Astrocyte (in vitro differentiated cells and primary cell): ENCODE results near the gene TMPRSS9. TPM values are rescaled to one million over a fixed set of nuclear protein-coding genes. Genes with fewer than 3 reads are reported as not detected.

Source experiments
- DNase-seq: peaks from one replicate; pipeline ENCODE4 v3.0.0-alpha.2; 2010; ENCODE audit warnings: low read depth
- FAIRE-seq: peaks from 2 replicates; lab custom pipeline; 2011; peaks lifted over from hg19 to GRCh38; lab: Jason Lieb, UNC
- H2AFZ ChIP-seq: 2 replicates; pipeline ENCODE4 v1.6.0; 2012; ENCODE audit warnings: low read depth, low read length, inconsistent platforms
- H3K27ac ChIP-seq: 2 replicates; pipeline ENCODE4 v1.5.1; 2011; ENCODE audit warnings: low read depth, low read length, inconsistent platforms
- H3K27me3 ChIP-seq: 2 replicates; pipeline ENCODE4 v1.6.0; 2011; ENCODE audit warnings: low read length, inconsistent platforms; ENCODE audit not compliant: insufficient read depth
- H3K36me3 ChIP-seq: 2 replicates; pipeline ENCODE4 v1.5.1; 2011; ENCODE audit warnings: low read length, inconsistent platforms; ENCODE audit not compliant: insufficient read depth
- H3K4me1 ChIP-seq: 2 replicates; pipeline ENCODE4 v1.5.1; 2011; ENCODE audit warnings: low read length, inconsistent platforms; ENCODE audit not compliant: insufficient read depth
- H3K4me2 ChIP-seq: 2 replicates; pipeline ENCODE4 v1.6.0; 2012; ENCODE audit warnings: low read length, inconsistent platforms
- H3K4me3 ChIP-seq: 2 replicates; pipeline ENCODE4 v1.5.1; 2011; ENCODE audit warnings: low read depth, mild to moderate bottlenecking, low read length, inconsistent platforms; ENCODE audit not compliant: insufficient read depth
- H3K79me2 ChIP-seq: 2 replicates; pipeline ENCODE4 v1.6.0; 2012; ENCODE audit warnings: mild to moderate bottlenecking, low read length, inconsistent platforms; ENCODE audit not compliant: insufficient read depth
- H3K9ac ChIP-seq: 2 replicates; pipeline ENCODE4 v1.6.0; 2012; ENCODE audit warnings: mild to moderate bottlenecking, low read length, inconsistent platforms
- H3K9me3 ChIP-seq: 2 replicates; pipeline ENCODE4 v1.5.1; 2012; ENCODE audit warnings: low read depth, mild to moderate bottlenecking, low read length, inconsistent platforms; ENCODE audit not compliant: insufficient read depth
- H4K20me1 ChIP-seq: 2 replicates; pipeline ENCODE4 v1.6.0; 2012; ENCODE audit warnings: low read length, inconsistent platforms; ENCODE audit not compliant: insufficient read depth
- H3K27ac Mint-ChIP-seq: one replicate; pipeline ENCODE4 v1.8.0; 2021; ENCODE audit warnings: mild to moderate bottlenecking, mixed read lengths; ENCODE audit not compliant: unreplicated experiment
- H3K27me3 Mint-ChIP-seq: one replicate; pipeline ENCODE4 v1.8.0; 2021; ENCODE audit warnings: low read depth, mixed read lengths; ENCODE audit not compliant: unreplicated experiment
- H3K36me3 Mint-ChIP-seq: one replicate; pipeline ENCODE4 v1.8.0; 2021; ENCODE audit warnings: low read depth, mixed read lengths; ENCODE audit not compliant: unreplicated experiment
- H3K4me1 Mint-ChIP-seq: one replicate; pipeline ENCODE4 v1.8.0; 2021; ENCODE audit warnings: low read depth, mixed read lengths; ENCODE audit not compliant: unreplicated experiment
- H3K4me3 Mint-ChIP-seq: one replicate; pipeline ENCODE4 v1.8.0; 2021; ENCODE audit warnings: mild to moderate bottlenecking, moderate library complexity, mixed read lengths; ENCODE audit not compliant: unreplicated experiment
- H3K9me3 Mint-ChIP-seq: one replicate; pipeline ENCODE4 v1.8.0; 2021; ENCODE audit warnings: mild to moderate bottlenecking, mixed read lengths; ENCODE audit not compliant: unreplicated experiment
- EZH2 ChIP-seq: IDR thresholded peaks from 2 replicates; pipeline ENCODE4 v1.6.1; 2012; ENCODE audit warnings: mild to moderate bottlenecking, low read length, inconsistent platforms; ENCODE audit not compliant: insufficient read depth
- total RNA-seq: library from RNA; stranded (reverse); gene quantifications from 2 replicates; pipeline ENCODE4 v1.2.1, GENCODE V29; 2021
- TF ChIP-seq, protein P1 (sequence below): IDR thresholded peaks from 2 replicates; pipeline ENCODE4 v1.5.1; 2011; ENCODE audit warnings: low read depth, mild to moderate bottlenecking, inconsistent platforms, low read length, moderate library complexity; ENCODE audit not compliant: insufficient read depth

Gene TMPRSS9
- total RNA-seq, 1 donor from 2014 or later: 0.16 TPM

GRCh38 chr19:2341982-2342381 is 18.1 kb upstream of the TMPRSS9 start:
- H3K9me3 Mint-ChIP-seq: no peaks in the 10 kb centered on the region
- H3K4me3 ChIP-seq: no peak overlapping the region
- H3K27ac Mint-ChIP-seq: no peak overlapping the region
- DNase-seq (no peak), FAIRE-seq (no peak)
- no peaks in the 10 kb centered on the region for H3K36me3 Mint-ChIP-seq
- H3K9ac ChIP-seq: no peak overlapping the region
- no peaks in the 10 kb centered on the region for H3K27me3 ChIP-seq
- no peak overlapping the region for H2AFZ ChIP-seq
- H3K4me3 Mint-ChIP-seq: no peak overlapping the region
- peaks cover 4% of the 10 kb centered on the region for H3K4me1 ChIP-seq
- H3K4me1 Mint-ChIP-seq: no peaks in the 10 kb centered on the region
- H3K36me3 ChIP-seq: peaks cover 4% of the 10 kb centered on the region
- peaks cover 17% of the 10 kb centered on the region for H4K20me1 ChIP-seq
- H3K27me3 Mint-ChIP-seq: no peaks in the 10 kb centered on the region
- no peak overlapping the region for H3K27ac ChIP-seq
- H3K4me2 ChIP-seq: no peak overlapping the region
- no peaks in the 10 kb centered on the region for H3K9me3 ChIP-seq
- H3K79me2 ChIP-seq: peaks cover 12% of the 10 kb centered on the region
- TF ChIP-seq EZH2: no peak
- TF ChIP-seq, protein P1, sequence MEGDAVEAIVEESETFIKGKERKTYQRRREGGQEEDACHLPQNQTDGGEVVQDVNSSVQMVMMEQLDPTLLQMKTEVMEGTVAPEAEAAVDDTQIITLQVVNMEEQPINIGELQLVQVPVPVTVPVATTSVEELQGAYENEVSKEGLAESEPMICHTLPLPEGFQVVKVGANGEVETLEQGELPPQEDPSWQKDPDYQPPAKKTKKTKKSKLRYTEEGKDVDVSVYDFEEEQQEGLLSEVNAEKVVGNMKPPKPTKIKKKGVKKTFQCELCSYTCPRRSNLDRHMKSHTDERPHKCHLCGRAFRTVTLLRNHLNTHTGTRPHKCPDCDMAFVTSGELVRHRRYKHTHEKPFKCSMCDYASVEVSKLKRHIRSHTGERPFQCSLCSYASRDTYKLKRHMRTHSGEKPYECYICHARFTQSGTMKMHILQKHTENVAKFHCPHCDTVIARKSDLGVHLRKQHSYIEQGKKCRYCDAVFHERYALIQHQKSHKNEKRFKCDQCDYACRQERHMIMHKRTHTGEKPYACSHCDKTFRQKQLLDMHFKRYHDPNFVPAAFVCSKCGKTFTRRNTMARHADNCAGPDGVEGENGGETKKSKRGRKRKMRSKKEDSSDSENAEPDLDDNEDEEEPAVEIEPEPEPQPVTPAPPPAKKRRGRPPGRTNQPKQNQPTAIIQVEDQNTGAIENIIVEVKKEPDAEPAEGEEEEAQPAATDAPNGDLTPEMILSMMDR: no peak

DNA sequence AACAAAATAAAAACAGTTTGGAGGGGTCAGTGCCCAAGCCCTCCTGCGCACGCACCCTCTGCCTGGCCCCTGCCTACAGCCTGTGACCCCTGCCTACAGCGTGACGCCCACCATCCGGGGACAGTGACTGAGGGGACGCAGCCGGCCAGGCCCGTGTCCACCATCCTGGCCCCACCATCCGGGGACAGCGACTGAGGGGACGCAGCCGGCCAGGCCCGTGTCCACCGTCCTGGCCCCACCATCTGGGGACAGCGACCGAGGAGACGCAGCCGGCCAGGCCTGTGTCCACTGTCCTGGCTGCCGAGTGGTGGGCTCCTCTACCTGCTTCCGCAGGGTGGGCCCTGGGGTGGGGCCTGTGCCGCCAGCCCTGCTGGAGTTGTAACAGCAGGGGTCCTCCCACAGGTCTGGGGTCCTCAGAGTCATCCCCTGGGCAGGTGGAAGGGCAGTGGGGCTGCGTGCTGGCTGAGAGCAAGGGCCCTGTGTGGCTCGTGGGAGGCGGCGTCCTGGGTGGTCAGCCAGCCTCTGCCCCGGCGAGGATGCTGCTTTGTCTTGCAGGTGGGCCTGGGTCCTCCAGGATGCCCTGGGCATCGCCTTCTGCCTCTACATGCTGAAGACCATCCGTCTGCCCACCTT is 17.3 kb upstream of the TMPRSS9 start:
- no peak for FAIRE-seq
- Mint-ChIP-seq H3K4me3 (no peak overlapping the region), H3K9me3 (no peaks in the 10 kb centered on the region), H3K27ac (no peak overlapping the region), H3K36me3 (no peaks in the 10 kb centered on the region), H3K4me1 (no peaks in the 10 kb centered on the region), H3K27me3 (no peaks in the 10 kb centered on the region)
- H3K4me2 ChIP-seq: no peak overlapping the region
- peaks cover 6% of the 10 kb centered on the region for H3K79me2 ChIP-seq
- H3K9ac ChIP-seq: no peak overlapping the region
- H3K4me3 ChIP-seq: no peak overlapping the region
- peaks cover 4% of the 10 kb centered on the region for H3K36me3 ChIP-seq
- DNase-seq: no peak
- TF ChIP-seq EZH2: no peak
- TF ChIP-seq, protein P1: no peak
- no peaks in the 10 kb centered on the region for H3K9me3 ChIP-seq
- H4K20me1 ChIP-seq: peaks cover 10% of the 10 kb centered on the region
- H3K27ac ChIP-seq: no peak overlapping the region
- H2AFZ ChIP-seq: no peak overlapping the region
- H3K4me1 ChIP-seq: peaks cover under 1% of the 10 kb centered on the region
- no peaks in the 10 kb centered on the region for H3K27me3 ChIP-seq

DNA sequence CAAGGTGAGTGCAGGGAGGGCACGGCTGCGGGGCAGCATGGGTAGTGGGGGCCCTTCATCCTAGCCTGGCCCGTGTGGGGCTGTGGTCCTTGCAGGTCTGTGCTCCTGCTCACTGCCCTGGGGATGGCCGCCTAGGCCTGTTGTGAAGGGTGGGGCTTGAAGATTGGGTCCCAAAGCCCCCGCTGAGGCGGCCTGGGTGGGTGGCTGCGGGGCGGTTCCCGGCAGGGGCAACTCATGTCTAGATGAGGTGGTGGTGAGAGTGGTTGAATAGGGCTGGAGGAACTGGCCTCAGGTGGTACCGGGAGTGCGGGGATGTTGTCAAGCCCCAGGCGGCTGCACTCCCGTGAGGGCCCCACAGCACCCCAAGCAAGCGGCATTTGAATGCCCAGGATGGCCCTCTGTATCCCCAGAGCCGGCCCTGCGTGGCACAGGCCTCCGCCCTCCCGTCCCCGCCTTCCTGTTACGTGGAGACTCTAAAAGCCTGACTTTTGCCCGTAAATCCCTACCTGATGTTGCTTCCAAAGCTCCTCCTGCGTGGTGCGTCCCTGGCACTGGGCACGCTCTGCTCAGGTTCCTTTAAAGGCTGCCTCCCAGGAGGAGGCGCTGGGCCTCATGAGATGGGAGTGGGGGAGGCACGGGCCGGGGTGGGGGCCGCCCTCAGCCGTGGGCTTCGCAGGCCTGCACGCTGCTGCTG is 16.6 kb upstream of the TMPRSS9 start:
- no peak overlapping the region for H3K4me2 ChIP-seq
- H3K36me3 ChIP-seq: peaks cover 4% of the 10 kb centered on the region
- H3K27ac ChIP-seq: no peak overlapping the region
- H3K4me1 ChIP-seq: no peaks in the 10 kb centered on the region
- DNase-seq (no peak), FAIRE-seq (no peak)
- H3K79me2 ChIP-seq: no peaks in the 10 kb centered on the region
- H3K4me3 ChIP-seq: no peak overlapping the region
- Mint-ChIP-seq H3K9me3 (no peaks in the 10 kb centered on the region), H3K27ac (no peak overlapping the region), H3K4me3 (no peak overlapping the region), H3K27me3 (no peaks in the 10 kb centered on the region), H3K4me1 (no peaks in the 10 kb centered on the region), H3K36me3 (no peaks in the 10 kb centered on the region)
- no peaks in the 10 kb centered on the region for H3K9me3 ChIP-seq
- TF ChIP-seq EZH2: no peak
- TF ChIP-seq, protein P1: no peak
- peaks cover 4% of the 10 kb centered on the region for H4K20me1 ChIP-seq
- H3K27me3 ChIP-seq: no peaks in the 10 kb centered on the region
- no peak overlapping the region for H2AFZ ChIP-seq
- H3K9ac ChIP-seq: no peak overlapping the region
